ENCODE measurements around the gene NPM3.

NPM3 gene

GRCh38 chr10:101759309-101760247 lies 23.7 kb downstream of the NPM3 start:
- Histone ChIP-seq H3K4me1 (ENCODE audit: control insufficient read depth, insufficient read depth, low read length) (no peaks in the 10 kb centered on the region), H3K9ac (ENCODE audit: low read depth, low read length) (no peak overlapping the region), H3K36me3 (ENCODE audit: control insufficient read depth, insufficient read depth, low read length) (no peaks in the 10 kb centered on the region), H3K4me3 (ENCODE audit: low read depth, low read length) (no peak overlapping the region), H3K27me3 (ENCODE audit: control insufficient read depth, insufficient read depth, low read length) (peaks cover 7% of the 10 kb centered on the region), H3K9me3 (ENCODE audit: control insufficient read depth, insufficient read depth, low read length) (no peaks in the 10 kb centered on the region)

GRCh38 chr10:101758858-101759257 lies 24.4 kb downstream of the NPM3 start:
- Histone ChIP-seq H3K9ac (ENCODE audit: low read depth, low read length) (no peak overlapping the region), H3K4me1 (ENCODE audit: control insufficient read depth, insufficient read depth, low read length) (no peaks in the 10 kb centered on the region), H3K27me3 (ENCODE audit: control insufficient read depth, insufficient read depth, low read length) (peaks cover 7% of the 10 kb centered on the region)

DNA sequence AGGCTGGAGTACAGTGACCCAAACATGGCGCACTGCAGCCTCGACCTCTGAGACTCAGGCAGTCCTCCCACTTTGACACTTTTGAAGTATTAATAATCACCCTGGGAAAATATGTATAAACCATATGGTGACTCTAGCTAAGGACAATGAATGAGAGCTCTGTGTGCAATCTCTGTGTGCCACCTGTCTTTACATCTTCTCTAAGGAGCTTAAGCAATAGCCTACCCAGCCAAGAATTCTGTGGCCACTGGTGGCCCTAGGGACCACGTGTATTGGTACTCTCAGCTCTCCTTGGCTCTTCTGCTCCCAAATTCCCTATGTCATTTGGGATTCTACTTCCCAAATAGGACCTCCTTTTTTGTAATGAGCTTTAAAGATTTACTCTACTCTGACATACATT lies 31.0 kb downstream of the NPM3 start:
- Histone ChIP-seq H3K36me3 (ENCODE audit: control insufficient read depth, insufficient read depth, low read length) (no peaks in the 10 kb centered on the region), H3K27me3 (ENCODE audit: control insufficient read depth, insufficient read depth, low read length) (no peaks in the 10 kb centered on the region), H3K4me3 (ENCODE audit: low read depth, low read length) (no peak overlapping the region), H3K9ac (ENCODE audit: low read depth, low read length) (no peak overlapping the region), H3K4me1 (ENCODE audit: control insufficient read depth, insufficient read depth, low read length) (peaks cover 2% of the 10 kb centered on the region), H3K9me3 (ENCODE audit: control insufficient read depth, insufficient read depth, low read length) (no peaks in the 10 kb centered on the region)

More at GRCh38 chr10:101758858-101759257, 24.4 kb downstream of the NPM3 start:
- Histone ChIP-seq H3K4me3 (ENCODE audit: low read depth, low read length) (no peak overlapping the region), H3K36me3 (ENCODE audit: control insufficient read depth, insufficient read depth, low read length) (no peaks in the 10 kb centered on the region), H3K9me3 (ENCODE audit: control insufficient read depth, insufficient read depth, low read length) (no peaks in the 10 kb centered on the region)

GRCh38 chr10:101749047-101750016 lies 33.9 kb downstream of the NPM3 start:
- no peak overlapping the region for H3K9ac ChIP-seq (ENCODE audit: low read depth, low read length)
- no peak overlapping the region for H3K4me3 ChIP-seq (ENCODE audit: low read depth, low read length)
- H3K4me1 ChIP-seq (ENCODE audit: control insufficient read depth, insufficient read depth, low read length) = peaks cover 2% of the 10 kb centered on the region
- H3K36me3 ChIP-seq (ENCODE audit: control insufficient read depth, insufficient read depth, low read length) = no peaks in the 10 kb centered on the region
- H3K27me3 ChIP-seq (ENCODE audit: control insufficient read depth, insufficient read depth, low read length) = no peaks in the 10 kb centered on the region
- H3K9me3 ChIP-seq (ENCODE audit: control insufficient read depth, insufficient read depth, low read length) = no peaks in the 10 kb centered on the region

GRCh38 chr10:101748496-101748895 lies 34.8 kb downstream of the NPM3 start:
- no peak overlapping the region for H3K4me3 ChIP-seq (ENCODE audit: low read depth, low read length)
- no peak overlapping the region for H3K9ac ChIP-seq (ENCODE audit: low read depth, low read length)
- H3K9me3 ChIP-seq (ENCODE audit: control insufficient read depth, insufficient read depth, low read length) = no peaks in the 10 kb centered on the region
- no peaks in the 10 kb centered on the region for H3K27me3 ChIP-seq (ENCODE audit: control insufficient read depth, insufficient read depth, low read length)
- H3K4me1 ChIP-seq (ENCODE audit: control insufficient read depth, insufficient read depth, low read length) = peaks cover 2% of the 10 kb centered on the region
- no peaks in the 10 kb centered on the region for H3K36me3 ChIP-seq (ENCODE audit: control insufficient read depth, insufficient read depth, low read length)

GRCh38 chr10:101745074-101745696 lies 38.1 kb downstream of the NPM3 start:
- Histone ChIP-seq H3K4me1 (ENCODE audit: control insufficient read depth, insufficient read depth, low read length) (peaks cover 2% of the 10 kb centered on the region), H3K4me3 (ENCODE audit: low read depth, low read length) (no peak overlapping the region), H3K27me3 (ENCODE audit: control insufficient read depth, insufficient read depth, low read length) (peaks cover 4% of the 10 kb centered on the region), H3K9ac (ENCODE audit: low read depth, low read length) (no peak overlapping the region), H3K36me3 (ENCODE audit: control insufficient read depth, insufficient read depth, low read length) (no peaks in the 10 kb centered on the region), H3K9me3 (ENCODE audit: control insufficient read depth, insufficient read depth, low read length) (no peaks in the 10 kb centered on the region)

- Histone ChIP-seq H3K9ac (ENCODE audit: low read depth, low read length) (no peak overlapping the region), H3K4me1 (ENCODE audit: control insufficient read depth, insufficient read depth, low read length) (peaks cover 2% of the 10 kb centered on the region), H3K36me3 (ENCODE audit: control insufficient read depth, insufficient read depth, low read length) (no peaks in the 10 kb centered on the region), H3K9me3 (ENCODE audit: control insufficient read depth, insufficient read depth, low read length) (no peaks in the 10 kb centered on the region), H3K4me3 (ENCODE audit: low read depth, low read length) (no peak overlapping the region), H3K27me3 (ENCODE audit: control insufficient read depth, insufficient read depth, low read length) (peaks cover 4% of the 10 kb centered on the region)
Observed at GRCh38 chr10:101744267-101744666, 39.0 kb downstream of the NPM3 start.

- H3K9me3 ChIP-seq (ENCODE audit: control insufficient read depth, insufficient read depth, low read length) = no peaks in the 10 kb centered on the region
- no peaks in the 10 kb centered on the region for H3K36me3 ChIP-seq (ENCODE audit: control insufficient read depth, insufficient read depth, low read length)
- no peak overlapping the region for H3K9ac ChIP-seq (ENCODE audit: low read depth, low read length)
- no peak overlapping the region for H3K4me3 ChIP-seq (ENCODE audit: low read depth, low read length)
- no peaks in the 10 kb centered on the region for H3K4me1 ChIP-seq (ENCODE audit: control insufficient read depth, insufficient read depth, low read length)
- H3K27me3 ChIP-seq (ENCODE audit: control insufficient read depth, insufficient read depth, low read length) = peaks cover 4% of the 10 kb centered on the region
Observed at GRCh38 chr10:101741938-101742337, 41.3 kb downstream of the NPM3 start.

DNA sequence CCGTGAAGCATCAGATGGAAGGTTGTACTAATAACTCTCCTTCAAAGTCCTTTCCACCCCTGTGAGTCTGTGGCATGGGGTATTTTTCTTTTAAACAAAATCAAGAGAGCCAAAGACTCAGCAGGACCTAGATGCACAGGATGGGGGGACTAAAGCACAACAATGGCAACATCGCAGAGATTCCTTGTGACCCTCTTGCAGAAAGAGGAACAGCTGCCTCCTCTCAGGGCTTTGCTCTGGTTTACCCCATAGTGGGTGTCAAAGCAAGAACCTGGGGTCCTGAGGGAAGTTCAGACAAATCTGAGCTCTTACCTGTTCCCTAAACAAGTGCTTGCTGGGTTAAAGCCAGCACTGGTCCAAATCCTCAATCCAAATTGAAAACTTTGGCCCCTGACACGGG lies 46.6 kb downstream of the NPM3 start:
- H3K4me1 ChIP-seq (ENCODE audit: control insufficient read depth, insufficient read depth, low read length) = peaks cover 2% of the 10 kb centered on the region
- no peaks in the 10 kb centered on the region for H3K36me3 ChIP-seq (ENCODE audit: control insufficient read depth, insufficient read depth, low read length)
- H3K9ac ChIP-seq (ENCODE audit: low read depth, low read length) = no peak overlapping the region
- H3K4me3 ChIP-seq (ENCODE audit: low read depth, low read length) = no peak overlapping the region
- no peaks in the 10 kb centered on the region for H3K9me3 ChIP-seq (ENCODE audit: control insufficient read depth, insufficient read depth, low read length)
- peaks cover 4% of the 10 kb centered on the region for H3K27me3 ChIP-seq (ENCODE audit: control insufficient read depth, insufficient read depth, low read length)

- peaks cover 2% of the 10 kb centered on the region for H3K4me1 ChIP-seq (ENCODE audit: control insufficient read depth, insufficient read depth, low read length)
- H3K4me3 ChIP-seq (ENCODE audit: low read depth, low read length) = no peak overlapping the region
- no peaks in the 10 kb centered on the region for H3K27me3 ChIP-seq (ENCODE audit: control insufficient read depth, insufficient read depth, low read length)
- no peak overlapping the region for H3K9ac ChIP-seq (ENCODE audit: low read depth, low read length)
- H3K36me3 ChIP-seq (ENCODE audit: control insufficient read depth, insufficient read depth, low read length) = no peaks in the 10 kb centered on the region
- no peaks in the 10 kb centered on the region for H3K9me3 ChIP-seq (ENCODE audit: control insufficient read depth, insufficient read depth, low read length)
Observed at GRCh38 chr10:101732096-101732495, 51.1 kb downstream of the NPM3 start.

Measured in iPS-15b (cell line).